Activated CD8-positive, alpha-beta memory T cell treated with anti-CD3 and anti-CD28 coated beads, Interleukin-2, amount 50 U/mL, for 4 hours (primary cell): Measurements from ENCODE around the gene DLGAP4.
A peak's percentile ranks its signal among the peaks of the same experiment; 100 is the strongest.

Experiments
- DNase-seq: peaks from one replicate; pipeline ENCODE4 v3.0.0-alpha.2; 2020

Gene DLGAP4

DNA sequence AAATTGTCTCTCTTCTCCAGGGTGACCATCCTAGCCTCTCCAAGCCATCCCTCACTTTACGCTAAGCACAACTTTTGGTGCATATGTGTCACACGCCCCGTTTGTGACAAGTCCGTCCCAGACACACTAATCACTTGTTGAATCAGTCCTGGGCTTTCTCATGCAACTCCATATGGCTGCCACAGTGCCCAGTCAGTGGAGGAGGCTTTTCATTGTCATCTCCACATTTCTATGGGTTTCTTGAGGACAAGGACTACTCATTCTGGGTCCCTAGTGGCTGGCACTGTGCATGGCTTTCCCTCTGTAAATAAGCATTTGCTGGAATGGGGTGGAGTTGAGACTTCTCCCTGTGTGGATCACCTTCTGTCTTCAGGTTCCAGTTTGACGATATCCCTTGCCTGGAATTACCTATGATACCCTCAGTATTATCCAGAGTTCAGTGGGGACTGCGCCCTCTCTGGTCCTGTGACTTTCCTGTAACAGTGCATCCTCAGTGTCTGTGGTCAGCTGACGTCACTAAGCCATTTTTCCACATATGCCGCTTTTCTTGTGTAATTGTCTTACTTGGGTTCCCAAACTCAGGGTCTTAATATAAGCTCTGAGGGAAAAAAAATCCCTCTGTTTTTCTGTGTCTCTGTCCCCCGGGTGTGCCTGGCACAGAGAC, 175.4 kb downstream of the DLGAP4 start:
- no peak for DNase-seq

GRCh38 chr20:36482044-36482473, 175.9 kb downstream of the DLGAP4 start:
- DNase-seq, result no peak

DNA sequence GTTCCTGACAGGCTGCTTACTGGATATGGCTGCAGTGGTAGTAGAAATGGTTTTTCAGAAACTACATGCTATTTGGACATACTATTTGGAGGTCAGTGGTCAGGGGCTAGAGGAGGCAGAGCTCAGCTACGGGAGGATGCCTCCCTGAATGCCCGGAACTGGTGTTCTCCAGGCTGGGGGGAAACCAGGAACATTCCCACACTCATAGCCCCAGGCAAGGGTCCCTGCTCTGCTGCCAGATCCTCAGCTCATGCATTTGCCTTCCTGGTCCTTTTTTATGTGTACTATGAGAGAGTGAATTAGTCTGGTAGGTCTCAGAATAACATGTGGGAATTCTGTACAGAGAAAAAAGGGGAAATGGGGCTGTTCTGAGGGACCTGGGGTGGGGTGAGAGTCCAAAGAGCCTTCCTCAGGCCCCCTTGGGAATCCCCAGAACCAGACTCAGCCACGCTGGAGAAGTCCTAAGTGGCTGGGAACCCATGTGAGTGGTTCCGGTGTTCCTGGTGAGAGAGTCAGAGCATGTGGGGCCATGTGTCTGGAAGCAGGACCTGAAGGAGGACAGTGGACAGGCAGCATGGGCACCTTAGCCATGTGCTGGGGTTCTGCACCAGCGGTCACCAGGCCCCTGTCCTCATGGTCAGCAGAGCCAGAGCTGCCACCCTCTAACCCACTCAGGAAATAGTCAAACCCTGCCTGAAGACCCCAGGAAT, 177.2 kb downstream of the DLGAP4 start:
- no peak for DNase-seq

- no peak for DNase-seq
Observed at GRCh38 chr20:36483919-36484808, 178.0 kb downstream of the DLGAP4 start.

GRCh38 chr20:36485286-36485685, 179.1 kb downstream of the DLGAP4 start:
- no peak for DNase-seq

GRCh38 chr20:36487069-36487468, 180.9 kb downstream of the DLGAP4 start:
- no peak for DNase-seq

DNA sequence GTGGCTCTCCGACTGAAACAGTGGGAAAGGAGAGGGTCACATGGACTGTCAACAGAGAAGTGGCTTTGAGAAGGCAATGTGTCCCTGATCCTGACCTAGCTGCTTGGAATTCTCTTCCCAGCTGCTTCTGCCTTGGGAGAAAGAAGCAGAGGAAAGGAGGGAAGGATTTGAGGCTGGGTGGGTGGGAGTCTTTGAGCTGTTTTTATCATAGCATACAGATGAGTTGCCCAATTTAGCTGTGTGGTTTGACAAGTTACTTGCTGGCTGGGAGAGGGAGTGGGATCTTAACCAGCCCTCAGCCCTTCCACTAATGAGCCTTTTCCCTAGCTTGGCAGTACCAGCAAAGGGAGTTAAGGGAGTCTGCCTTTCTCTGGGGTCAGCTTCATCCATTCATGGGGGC, 184.1 kb downstream of the DLGAP4 start:
- no peak for DNase-seq

DNA sequence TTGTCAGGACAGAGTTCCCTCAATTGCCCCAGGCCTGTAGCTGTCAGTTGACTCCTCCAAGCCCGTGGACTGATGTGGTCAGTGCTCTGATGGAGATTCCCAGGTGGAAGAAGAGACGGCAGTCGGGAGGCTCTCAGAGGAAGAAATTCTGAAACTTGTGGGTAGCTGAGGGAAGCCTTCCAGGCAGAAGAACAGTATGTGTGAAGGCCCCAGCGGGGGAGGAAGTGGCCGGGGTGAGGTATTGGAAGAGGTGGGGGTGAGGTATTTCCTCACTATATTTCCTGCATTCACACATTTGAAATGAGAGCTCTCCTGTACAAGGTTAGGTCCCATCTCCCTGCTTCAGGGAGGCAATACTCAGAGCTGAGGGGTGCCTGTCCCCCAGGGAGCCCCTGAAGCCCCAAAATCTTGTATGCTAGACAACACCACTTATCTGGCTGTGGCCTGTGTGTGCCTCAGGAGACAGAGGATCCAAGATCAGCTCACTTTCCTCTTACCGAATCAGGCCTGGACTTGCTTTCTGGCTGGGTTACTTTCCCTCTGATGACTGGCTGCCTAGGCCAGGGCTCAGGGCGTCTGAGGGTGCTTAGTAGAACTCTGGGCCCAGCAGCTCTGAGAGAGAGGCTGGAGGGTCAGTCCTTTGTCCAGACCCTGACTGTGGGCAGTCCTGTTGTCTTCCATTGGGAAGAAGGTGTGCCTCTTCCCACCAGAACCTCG, 185.9 kb downstream of the DLGAP4 start:
- DNase-seq, result peak; percentile 52

- DNase-seq, result no peak
Observed at GRCh38 chr20:36493051-36493800, 187.1 kb downstream of the DLGAP4 start.

DNA sequence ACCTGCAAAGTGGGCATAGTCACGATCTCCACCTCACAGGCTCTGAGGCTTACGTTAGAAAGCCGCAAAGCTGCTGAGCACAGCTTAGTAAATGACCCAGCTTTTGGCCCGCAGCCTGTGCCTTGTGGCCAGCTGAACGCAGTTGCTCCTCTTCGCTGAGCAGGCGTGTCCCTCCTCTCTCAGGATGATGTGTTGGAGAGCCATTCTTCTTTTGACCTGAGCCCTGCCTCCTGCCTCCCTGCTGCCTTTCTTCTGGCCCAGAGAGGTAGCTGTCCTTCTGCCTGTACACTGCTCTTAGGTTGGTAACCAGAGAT, 187.6 kb downstream of the DLGAP4 start:
- DNase-seq, result no peak

DNA sequence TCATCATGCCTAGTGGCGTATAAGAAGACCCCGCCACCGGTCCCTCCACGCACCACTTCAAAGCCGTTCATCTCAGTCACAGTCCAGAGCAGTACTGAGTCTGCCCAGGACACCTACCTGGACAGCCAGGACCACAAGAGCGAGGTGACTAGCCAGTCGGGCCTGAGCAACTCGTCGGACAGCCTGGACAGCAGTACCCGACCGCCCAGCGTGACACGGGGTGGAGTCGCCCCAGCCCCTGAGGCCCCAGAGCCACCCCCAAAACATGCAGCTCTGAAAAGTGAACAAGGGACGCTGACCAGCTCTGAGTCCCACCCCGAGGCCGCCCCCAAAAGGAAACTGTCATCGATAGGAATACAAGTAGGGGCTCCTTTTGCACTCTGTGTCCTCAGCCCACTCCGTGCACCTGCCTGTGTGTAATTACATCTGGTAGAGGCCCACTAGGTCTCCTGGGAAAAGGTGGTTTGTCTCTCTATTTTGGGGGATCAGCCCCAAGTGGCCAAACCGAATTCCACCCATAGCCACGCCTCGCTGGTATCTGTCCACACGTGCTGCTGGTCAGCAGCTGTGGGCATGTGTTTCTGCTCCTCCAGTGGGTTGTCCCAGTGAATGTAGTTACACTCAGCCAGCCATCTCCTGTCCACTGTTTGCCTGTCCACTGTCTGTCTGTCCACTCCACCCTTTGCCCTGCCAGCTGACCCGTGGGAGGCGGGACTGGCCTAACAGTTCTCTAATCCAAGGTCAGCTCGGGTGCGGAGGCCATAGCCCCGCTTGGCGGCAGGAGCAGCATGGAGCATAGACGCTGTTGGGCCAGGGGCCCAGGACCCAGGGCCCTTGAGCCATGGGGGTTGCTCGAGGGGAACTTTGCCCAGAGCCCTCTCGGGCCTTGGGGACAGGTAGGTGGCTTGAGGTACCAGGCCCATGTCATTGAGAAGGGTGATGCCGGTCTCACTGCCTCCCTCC, 190.8 kb downstream of the DLGAP4 start:
- no peak for DNase-seq

DNA sequence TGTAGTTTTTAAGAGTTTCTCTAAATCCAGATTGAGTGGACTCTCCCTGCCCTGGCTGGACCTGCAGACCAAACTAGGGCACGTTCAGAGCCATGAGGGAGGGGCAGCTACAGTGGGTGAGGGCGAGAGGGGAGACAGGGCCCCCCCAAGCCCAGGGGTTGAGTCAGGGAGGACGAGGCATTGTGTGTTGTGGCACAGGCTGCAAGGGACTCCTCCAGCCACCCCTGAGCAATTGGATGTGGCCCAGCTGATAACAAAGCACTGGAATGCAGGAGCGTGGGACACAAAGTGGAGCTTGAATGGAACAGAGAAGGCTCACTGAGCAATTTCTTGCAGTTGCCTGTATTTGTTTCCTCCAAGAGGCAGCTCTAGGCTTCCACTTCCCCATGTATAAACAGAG, 191.7 kb downstream of the DLGAP4 start:
- no peak for DNase-seq

GRCh38 chr20:36498386-36499179, 192.4 kb downstream of the DLGAP4 start:
- DNase-seq, result no peak

GRCh38 chr20:36499211-36499610, 193.1 kb downstream of the DLGAP4 start:
- no peak for DNase-seq

GRCh38 chr20:36499723-36500501, 193.8 kb downstream of the DLGAP4 start:
- DNase-seq, result no peak

- DNase-seq, result no peak
Observed at GRCh38 chr20:36501367-36502006, 195.3 kb downstream of the DLGAP4 start.

DNA sequence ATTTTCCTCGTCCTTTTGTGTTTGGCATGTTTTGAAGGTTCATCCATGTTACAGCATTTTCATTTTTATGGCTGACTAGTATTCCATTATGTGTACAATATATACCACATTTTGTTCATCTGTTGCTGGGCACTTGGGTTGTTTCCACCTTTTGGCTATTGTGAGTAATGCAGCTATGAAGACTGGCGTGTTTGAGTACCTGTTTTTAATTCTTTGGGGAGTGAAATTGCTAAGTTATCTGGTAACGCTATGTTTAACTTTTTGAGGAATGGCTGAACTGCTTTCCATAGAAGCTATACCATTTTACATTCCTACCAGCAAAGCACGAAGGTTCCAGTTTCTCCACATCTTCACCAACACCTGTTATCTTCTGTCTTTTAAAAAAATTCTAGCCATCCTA, 198.2 kb downstream of the DLGAP4 start:
- no peak for DNase-seq

DNA sequence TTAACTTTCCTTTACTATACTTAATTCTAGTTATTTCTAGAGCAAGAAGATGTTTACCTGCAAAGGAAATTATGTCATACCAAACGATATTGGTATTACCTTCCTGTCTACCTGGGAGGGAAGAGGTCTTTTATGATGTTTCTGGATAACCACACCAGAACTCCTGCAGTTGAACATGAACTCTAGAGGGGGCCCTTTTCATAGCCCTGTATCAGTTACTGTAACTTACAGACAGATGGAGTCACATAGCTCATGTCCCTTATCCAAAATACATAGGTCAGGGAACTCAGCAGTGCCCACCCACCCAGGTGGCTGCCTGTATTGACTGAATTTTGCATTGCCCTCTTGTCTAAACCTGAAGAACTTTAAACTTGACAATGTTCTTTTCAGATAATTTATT, 200.1 kb downstream of the DLGAP4 start:
- DNase-seq, result no peak

DNA sequence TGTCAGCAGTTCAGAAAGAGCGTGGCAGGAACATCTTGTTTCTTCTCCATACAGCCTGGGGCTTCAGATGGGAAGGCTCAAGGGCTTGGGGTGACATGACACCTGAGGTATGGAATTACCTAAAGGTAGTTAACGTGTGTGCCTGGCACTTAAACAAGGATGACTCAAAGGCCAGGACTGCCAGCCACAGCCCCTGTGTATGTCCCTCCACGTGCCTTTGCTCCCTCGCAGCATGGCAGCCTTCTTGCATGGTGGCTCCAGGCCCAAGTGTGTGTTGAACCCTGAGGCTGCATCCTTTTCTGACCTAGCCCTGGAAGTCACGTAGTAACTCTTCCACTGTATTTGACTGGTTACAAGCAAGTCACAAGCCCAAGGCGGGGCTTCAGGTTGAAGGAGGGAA, 201.6 kb downstream of the DLGAP4 start:
- DNase-seq, result no peak
